GM23338 (cell line): ENCODE measurements around the gene NOTCH3. TPM values are rescaled to one million over a fixed set of nuclear protein-coding genes. Genes with fewer than 3 reads are reported as not detected.

Source experiments
- ATAC-seq: fragments of 200-7000 bp; cut with Tn5 transposase; 3 replicates; pipeline ENCODE4 v1.9.1; 2020
- DNase-seq: peaks from one replicate; pipeline ENCODE4 v3.0.0-alpha.2; 2015; ENCODE audit warnings: low spot score
- H2AFZ ChIP-seq: fragments of 200-600 bp; sonication (generic); 2 replicates; pipeline ENCODE4 v1.8.0; 2016; ENCODE audit warnings: antibody characterized with exemption, mild to moderate bottlenecking, moderate library complexity
- H3F3A ChIP-seq: fragments of 200-600 bp; sonication (generic); replicated peaks from 2 replicates; pipeline ENCODE4 v1.8.0; 2017; ENCODE audit warnings: antibody characterized with exemption, mixed run types, low read depth
- H3K27ac ChIP-seq: fragments of 200-600 bp; sonication (generic); 2 replicates; pipeline ENCODE4 v1.6.1; 2016; ENCODE audit warnings: low read depth
- H3K27me3 ChIP-seq: fragments of 200-600 bp; sonication (generic); 2 replicates; pipeline ENCODE4 v1.8.0; 2016; ENCODE audit warnings: mild to moderate bottlenecking, mixed run types, moderate library complexity; ENCODE audit not compliant: insufficient read depth
- H3K36me3 ChIP-seq: fragments of 200-600 bp; sonication (generic); 2 replicates; pipeline ENCODE4 v1.8.0; 2016; ENCODE audit warnings: mild to moderate bottlenecking; ENCODE audit not compliant: insufficient read depth
- H3K4me1 ChIP-seq: fragments of 200-600 bp; sonication (generic); 2 replicates; pipeline ENCODE4 v1.8.0; 2016; ENCODE audit warnings: mild to moderate bottlenecking, moderate library complexity; ENCODE audit not compliant: insufficient read depth
- H3K4me2 ChIP-seq: fragments of 200-600 bp; sonication (generic); 2 replicates; pipeline ENCODE4 v1.7.1; 2017; ENCODE audit warnings: mixed run types
- H3K4me3 ChIP-seq: fragments of 200-600 bp; sonication (generic); 2 replicates; pipeline ENCODE4 v1.6.1; 2016; ENCODE audit warnings: mixed run types
- H3K79me2 ChIP-seq: fragments of 200-600 bp; sonication (generic); replicated peaks from 2 replicates; pipeline ENCODE4 v1.8.0; 2017; ENCODE audit warnings: mild to moderate bottlenecking; ENCODE audit not compliant: insufficient read depth
- H3K9me2 ChIP-seq: fragments of 200-600 bp; sonication (generic); 2 replicates; pipeline ENCODE4 v1.8.0; 2017; ENCODE audit not compliant: insufficient read depth
- H4K20me1 ChIP-seq: fragments of 200-600 bp; sonication (generic); replicated peaks from 2 replicates; pipeline ENCODE4 v1.8.0; 2017; ENCODE audit warnings: mild to moderate bottlenecking; ENCODE audit not compliant: insufficient read depth
- H3K27ac Mint-ChIP-seq: 2 replicates; pipeline ENCODE4 v1.8.0; 2020; ENCODE audit warnings: inconsistent platforms, mild to moderate bottlenecking, moderate library complexity, mixed read lengths
- H3K27me3 Mint-ChIP-seq: 3 replicates; pipeline ENCODE4 v1.8.0; 2022; ENCODE audit warnings: low read depth, mild to moderate bottlenecking, moderate library complexity, mixed read lengths, inconsistent platforms; ENCODE audit not compliant: insufficient read depth, poor library complexity
- H3K36me3 Mint-ChIP-seq: 3 replicates; pipeline ENCODE4 v1.8.0; 2021; ENCODE audit warnings: low read depth, mild to moderate bottlenecking, inconsistent platforms, moderate library complexity, mixed read lengths
- H3K4me1 Mint-ChIP-seq: 3 replicates; pipeline ENCODE4 v1.8.0; 2020; ENCODE audit warnings: mild to moderate bottlenecking, inconsistent platforms, mixed read lengths
- H3K4me3 Mint-ChIP-seq: 3 replicates; pipeline ENCODE4 v1.8.0; 2021; ENCODE audit warnings: moderate library complexity, mild to moderate bottlenecking, inconsistent platforms, mixed read lengths
- H3K9me3 Mint-ChIP-seq: 3 replicates; pipeline ENCODE4 v1.8.0; 2020; ENCODE audit warnings: moderate library complexity, mild to moderate bottlenecking, inconsistent platforms, mixed read lengths
- EZH2phosphoT487 ChIP-seq: fragments of 200-600 bp; sonication (generic); IDR thresholded peaks from one replicate; pipeline ENCODE4 v1.8.1; 2018; ENCODE audit warnings: antibody characterized with exemption; ENCODE audit not compliant: unreplicated experiment
- NANOG ChIP-seq: IDR thresholded peaks from 2 replicates; pipeline ENCODE4 v1.6.1; 2016; ENCODE audit warnings: antibody characterized with exemption, borderline replicate concordance
- POLR2AphosphoS5 ChIP-seq: IDR thresholded peaks from 2 replicates; pipeline ENCODE4 v1.6.1; 2016; ENCODE audit warnings: antibody characterized with exemption, low read depth
- STAT1 ChIP-seq: IDR thresholded peaks from one replicate; pipeline ENCODE4 v1.6.1; 2016; ENCODE audit warnings: antibody characterized with exemption; ENCODE audit not compliant: unreplicated experiment
- ZNF114 ChIP-seq: fragments of 250-450 bp; sonication (Bioruptor Pico); IDR thresholded peaks from 2 replicates; pipeline ENCODE4 v1.5.0; 2020; ENCODE audit warnings: mild to moderate bottlenecking, moderate library complexity
- polyA plus RNA-seq: library from polyadenylated mRNA; unstranded; fragments of >200 nt; fragmentation: Nextera tagmentation; extraction: Ambion mirVana; gene quantifications from 2 replicates; pipeline ENCODE4 v1.2.1, GENCODE V29; 2016
- total RNA-seq: library from RNA; depleted of rRNA; stranded (reverse); fragments of >200 nt; shearing (Covaris generic); gene quantifications from 2 replicates; pipeline ENCODE4 v1.2.3, GENCODE V29; 2014
- TF ChIP-seq, protein P1 (sequence below), 2 experiments: fragments of 200-600 bp in 1 of 2; sonication (generic) in 1 of 2; conservative IDR thresholded peaks; 2 replicates each; pipeline versions ENCODE4 v1.5.1 to v1.6.1; 2016 to 2017; ENCODE audit warnings: antibody characterized with exemption in 2 of 2, low read depth in 2 of 2, mild to moderate bottlenecking in 2 of 2, moderate library complexity in 1 of 2
- TF ChIP-seq, protein P2 (sequence below): fragments of 250-450 bp; sonication (Bioruptor Pico); IDR thresholded peaks from 2 replicates; pipeline ENCODE4 v1.5.0; 2020; ENCODE audit warnings: mild to moderate bottlenecking, moderate library complexity

NOTCH3 gene
- total and polyA plus RNA-seq, 2 experiments from 2014 or later: 24.3 to 172 TPM

DNA sequence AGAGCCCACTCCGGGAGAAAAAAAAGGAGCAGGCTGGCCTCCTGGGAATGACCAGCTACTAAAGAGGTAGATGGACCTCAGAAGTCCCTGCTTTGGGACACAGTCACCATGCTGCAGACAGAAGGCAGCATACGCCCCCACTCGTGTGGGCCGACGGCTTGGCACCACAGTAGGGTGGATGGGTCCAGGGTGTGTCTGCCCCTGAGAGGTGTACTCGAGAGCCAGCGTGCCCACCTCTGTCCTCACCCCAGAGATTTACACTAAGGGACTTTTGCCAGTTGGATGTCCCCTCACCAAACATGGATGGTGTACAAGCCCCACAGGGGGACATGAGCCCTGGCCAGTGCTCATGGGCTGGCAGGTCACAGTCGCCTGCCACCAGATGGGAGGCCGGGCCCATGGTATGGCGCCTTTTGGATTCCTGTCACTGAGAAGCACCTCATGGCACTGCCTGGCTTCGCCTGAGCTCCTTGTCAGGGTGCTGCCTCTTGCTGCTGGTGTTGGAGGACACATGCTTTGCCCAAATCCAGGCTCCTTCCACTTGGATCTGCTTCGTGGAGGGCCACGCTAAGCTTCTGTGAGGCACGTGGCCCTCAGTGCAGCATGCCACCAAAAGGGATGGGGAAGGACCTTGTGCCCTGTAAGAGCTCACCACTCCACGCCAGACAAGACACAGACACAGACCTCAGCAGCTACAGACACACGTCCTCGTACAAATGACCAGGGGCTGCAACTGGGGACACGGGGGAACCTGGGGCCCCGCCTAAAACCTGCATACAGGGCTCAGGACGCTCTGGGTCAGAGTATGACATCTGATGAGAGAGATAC lies 44.8 kb upstream of the NOTCH3 start (continued):
- no peak; the same call in 1 of the 2 replicates for TF ChIP-seq POLR2AphosphoS5
- TF ChIP-seq, protein P1, sequence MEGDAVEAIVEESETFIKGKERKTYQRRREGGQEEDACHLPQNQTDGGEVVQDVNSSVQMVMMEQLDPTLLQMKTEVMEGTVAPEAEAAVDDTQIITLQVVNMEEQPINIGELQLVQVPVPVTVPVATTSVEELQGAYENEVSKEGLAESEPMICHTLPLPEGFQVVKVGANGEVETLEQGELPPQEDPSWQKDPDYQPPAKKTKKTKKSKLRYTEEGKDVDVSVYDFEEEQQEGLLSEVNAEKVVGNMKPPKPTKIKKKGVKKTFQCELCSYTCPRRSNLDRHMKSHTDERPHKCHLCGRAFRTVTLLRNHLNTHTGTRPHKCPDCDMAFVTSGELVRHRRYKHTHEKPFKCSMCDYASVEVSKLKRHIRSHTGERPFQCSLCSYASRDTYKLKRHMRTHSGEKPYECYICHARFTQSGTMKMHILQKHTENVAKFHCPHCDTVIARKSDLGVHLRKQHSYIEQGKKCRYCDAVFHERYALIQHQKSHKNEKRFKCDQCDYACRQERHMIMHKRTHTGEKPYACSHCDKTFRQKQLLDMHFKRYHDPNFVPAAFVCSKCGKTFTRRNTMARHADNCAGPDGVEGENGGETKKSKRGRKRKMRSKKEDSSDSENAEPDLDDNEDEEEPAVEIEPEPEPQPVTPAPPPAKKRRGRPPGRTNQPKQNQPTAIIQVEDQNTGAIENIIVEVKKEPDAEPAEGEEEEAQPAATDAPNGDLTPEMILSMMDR (conservative IDR thresholded peaks at IDR 0.05; ENCODE audit: low read depth in 2 of 2): no peak
- TF ChIP-seq, protein P2, sequence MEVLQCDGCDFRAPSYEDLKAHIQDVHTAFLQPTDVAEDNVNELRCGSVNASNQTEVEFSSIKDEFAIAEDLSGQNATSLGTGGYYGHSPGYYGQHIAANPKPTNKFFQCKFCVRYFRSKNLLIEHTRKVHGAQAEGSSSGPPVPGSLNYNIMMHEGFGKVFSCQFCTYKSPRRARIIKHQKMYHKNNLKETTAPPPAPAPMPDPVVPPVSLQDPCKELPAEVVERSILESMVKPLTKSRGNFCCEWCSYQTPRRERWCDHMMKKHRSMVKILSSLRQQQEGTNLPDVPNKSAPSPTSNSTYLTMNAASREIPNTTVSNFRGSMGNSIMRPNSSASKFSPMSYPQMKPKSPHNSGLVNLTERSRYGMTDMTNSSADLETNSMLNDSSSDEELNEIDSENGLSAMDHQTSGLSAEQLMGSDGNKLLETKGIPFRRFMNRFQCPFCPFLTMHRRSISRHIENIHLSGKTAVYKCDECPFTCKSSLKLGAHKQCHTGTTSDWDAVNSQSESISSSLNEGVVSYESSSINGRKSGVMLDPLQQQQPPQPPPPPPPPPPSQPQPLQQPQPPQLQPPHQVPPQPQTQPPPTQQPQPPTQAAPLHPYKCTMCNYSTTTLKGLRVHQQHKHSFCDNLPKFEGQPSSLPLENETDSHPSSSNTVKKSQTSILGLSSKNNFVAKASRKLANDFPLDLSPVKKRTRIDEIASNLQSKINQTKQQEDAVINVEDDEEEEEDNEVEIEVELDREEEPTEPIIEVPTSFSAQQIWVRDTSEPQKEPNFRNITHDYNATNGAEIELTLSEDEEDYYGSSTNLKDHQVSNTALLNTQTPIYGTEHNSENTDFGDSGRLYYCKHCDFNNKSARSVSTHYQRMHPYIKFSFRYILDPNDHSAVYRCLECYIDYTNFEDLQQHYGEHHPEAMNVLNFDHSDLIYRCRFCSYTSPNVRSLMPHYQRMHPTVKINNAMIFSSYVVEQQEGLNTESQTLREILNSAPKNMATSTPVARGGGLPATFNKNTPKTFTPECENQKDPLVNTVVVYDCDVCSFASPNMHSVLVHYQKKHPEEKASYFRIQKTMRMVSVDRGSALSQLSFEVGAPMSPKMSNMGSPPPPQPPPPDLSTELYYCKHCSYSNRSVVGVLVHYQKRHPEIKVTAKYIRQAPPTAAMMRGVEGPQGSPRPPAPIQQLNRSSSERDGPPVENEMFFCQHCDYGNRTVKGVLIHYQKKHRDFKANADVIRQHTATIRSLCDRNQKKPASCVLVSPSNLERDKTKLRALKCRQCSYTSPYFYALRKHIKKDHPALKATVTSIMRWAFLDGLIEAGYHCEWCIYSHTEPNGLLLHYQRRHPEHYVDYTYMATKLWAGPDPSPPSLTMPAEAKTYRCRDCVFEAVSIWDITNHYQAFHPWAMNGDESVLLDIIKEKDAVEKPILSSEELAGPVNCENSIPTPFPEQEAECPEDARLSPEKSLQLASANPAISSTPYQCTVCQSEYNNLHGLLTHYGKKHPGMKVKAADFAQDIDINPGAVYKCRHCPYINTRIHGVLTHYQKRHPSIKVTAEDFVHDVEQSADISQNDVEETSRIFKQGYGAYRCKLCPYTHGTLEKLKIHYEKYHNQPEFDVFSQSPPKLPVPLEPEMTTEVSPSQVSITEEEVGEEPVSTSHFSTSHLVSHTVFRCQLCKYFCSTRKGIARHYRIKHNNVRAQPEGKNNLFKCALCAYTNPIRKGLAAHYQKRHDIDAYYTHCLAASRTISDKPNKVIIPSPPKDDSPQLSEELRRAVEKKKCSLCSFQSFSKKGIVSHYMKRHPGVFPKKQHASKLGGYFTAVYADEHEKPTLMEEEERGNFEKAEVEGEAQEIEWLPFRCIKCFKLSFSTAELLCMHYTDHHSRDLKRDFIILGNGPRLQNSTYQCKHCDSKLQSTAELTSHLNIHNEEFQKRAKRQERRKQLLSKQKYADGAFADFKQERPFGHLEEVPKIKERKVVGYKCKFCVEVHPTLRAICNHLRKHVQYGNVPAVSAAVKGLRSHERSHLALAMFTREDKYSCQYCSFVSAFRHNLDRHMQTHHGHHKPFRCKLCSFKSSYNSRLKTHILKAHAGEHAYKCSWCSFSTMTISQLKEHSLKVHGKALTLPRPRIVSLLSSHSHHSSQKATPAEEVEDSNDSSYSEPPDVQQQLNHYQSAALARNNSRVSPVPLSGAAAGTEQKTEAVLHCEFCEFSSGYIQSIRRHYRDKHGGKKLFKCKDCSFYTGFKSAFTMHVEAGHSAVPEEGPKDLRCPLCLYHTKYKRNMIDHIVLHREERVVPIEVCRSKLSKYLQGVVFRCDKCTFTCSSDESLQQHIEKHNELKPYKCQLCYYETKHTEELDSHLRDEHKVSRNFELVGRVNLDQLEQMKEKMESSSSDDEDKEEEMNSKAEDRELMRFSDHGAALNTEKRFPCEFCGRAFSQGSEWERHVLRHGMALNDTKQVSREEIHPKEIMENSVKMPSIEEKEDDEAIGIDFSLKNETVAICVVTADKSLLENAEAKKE (CRISPR knock-in tag): no peak

GRCh38 chr19:15244808-15245207 lies 44.0 kb upstream of the NOTCH3 start:
- peaks cover 6% of the 10 kb centered on the region; the same call in 1 of the 2 replicates for H3K36me3 ChIP-seq
- Mint-ChIP-seq H3K9me3 (0 out of 3 replicates have a peak, but pooled peaks cover 3% of the 10 kb centered on the region), H3K27me3 (peaks cover 31% of the 10 kb centered on the region), H3K27ac (no peak overlapping the region; the same call in 1 of the 2 replicates), H3K4me1 (peaks cover 4% of the 10 kb centered on the region; the same call in 1 of the 3 replicates), H3K36me3 (peaks cover 61% of the 10 kb centered on the region), H3K4me3 (no peak overlapping the region)
- H3K4me3 ChIP-seq: no peak overlapping the region
- no peak for ATAC-seq
- H3K4me1 ChIP-seq: no peaks in the 10 kb centered on the region
- no peak overlapping the region for H3K4me2 ChIP-seq
- no peaks in the 10 kb centered on the region for H3K9me2 ChIP-seq
- no peaks in the 10 kb centered on the region for H3K27me3 ChIP-seq
- H3K79me2 ChIP-seq: peaks cover 1% of the 10 kb centered on the region; the same call in 1 of the 2 replicates
- H4K20me1 ChIP-seq: peaks cover 16% of the 10 kb centered on the region; the same call in 1 of the 2 replicates
- H3F3A ChIP-seq: no peaks in the 10 kb centered on the region
- DNase-seq: no peak
- H2AFZ ChIP-seq: no peak overlapping the region
- no peak overlapping the region for H3K27ac ChIP-seq
- TF ChIP-seq ZNF114 (CRISPR knock-in tag) (no peak), STAT1 (no peak), EZH2phosphoT487 (no peak), NANOG (no peak)
- TF ChIP-seq, protein P1 (conservative IDR thresholded peaks at IDR 0.05; ENCODE audit: low read depth in 2 of 2): no peak
